Endodermal cell (in vitro differentiated cells): Measurements from ENCODE around the gene SLC26A6. TPM values are rescaled to one million over a fixed set of nuclear protein-coding genes. Genes with fewer than 3 reads are reported as not detected.

Experiments used
- DNase-seq: peaks from one replicate; pipeline ENCODE4 v3.0.0-alpha.2; 2017
- H3K27ac ChIP-seq: 2 replicates; pipeline ENCODE4 v1.5.1; 2013; ENCODE audit warnings: mild to moderate bottlenecking, low read depth, low read length, moderate library complexity
- H3K27me3 ChIP-seq: 2 replicates; pipeline ENCODE4 v1.6.1; 2013; ENCODE audit warnings: mild to moderate bottlenecking, low read length, moderate library complexity; ENCODE audit not compliant: insufficient read depth, control insufficient read depth, poor library complexity, severe bottlenecking
- H3K36me3 ChIP-seq: 2 replicates; pipeline ENCODE4 v1.7.0; 2013; ENCODE audit warnings: mild to moderate bottlenecking, low read length, moderate library complexity; ENCODE audit not compliant: control insufficient read depth, insufficient read depth
- H3K4me1 ChIP-seq: one replicate; pipeline ENCODE4 v1.7.0; 2013; ENCODE audit warnings: low read length; ENCODE audit not compliant: control insufficient read depth, insufficient read depth
- H3K4me3 ChIP-seq: 2 replicates; pipeline ENCODE4 v1.5.1; 2013; ENCODE audit warnings: mild to moderate bottlenecking, low read length, moderate library complexity
- H3K9ac ChIP-seq: 2 replicates; pipeline ENCODE4 v1.6.1; 2013; ENCODE audit warnings: mild to moderate bottlenecking, low read length, moderate library complexity; ENCODE audit not compliant: poor library complexity, severe bottlenecking; ENCODE audit errors: extremely low read depth
- H3K9me3 ChIP-seq: 2 replicates; pipeline ENCODE4 v1.6.1; 2013; ENCODE audit warnings: mild to moderate bottlenecking, low read length, moderate library complexity; ENCODE audit not compliant: control insufficient read depth
- H3K27ac Mint-ChIP-seq: 2 replicates; pipeline ENCODE4 v1.8.0; 2020; ENCODE audit warnings: mixed read lengths
- H3K27me3 Mint-ChIP-seq: 2 replicates; pipeline ENCODE4 v1.8.0; 2021; ENCODE audit warnings: mild to moderate bottlenecking, mixed read lengths; ENCODE audit not compliant: insufficient read depth
- H3K36me3 Mint-ChIP-seq: 2 replicates; pipeline ENCODE4 v1.8.0; 2020; ENCODE audit warnings: low read depth, mixed read lengths
- H3K4me1 Mint-ChIP-seq: 2 replicates; pipeline ENCODE4 v1.8.0; 2020; ENCODE audit warnings: mixed read lengths
- H3K4me3 Mint-ChIP-seq: 2 replicates; pipeline ENCODE4 v1.8.0; 2020; ENCODE audit warnings: mild to moderate bottlenecking, moderate library complexity, mixed read lengths
- H3K9me3 Mint-ChIP-seq: 2 replicates; pipeline ENCODE4 v1.8.0; 2020; ENCODE audit warnings: mild to moderate bottlenecking, mixed read lengths
- CTCF ChIP-seq: fragments of 200-600 bp; sonication (generic); conservative IDR thresholded peaks from 2 replicates; pipeline ENCODE4 v1.5.0; 2021; ENCODE audit warnings: antibody characterized with exemption, mild to moderate bottlenecking
- WGBS, 2 experiments: methylation state at CpG; one replicate each; pipeline versions ENCODE4 v1.1.5 to v1.1.7; 2013; ENCODE audit warnings: missing lambda C conversion rate in 2 of 2, mixed read lengths in 1 of 2; ENCODE audit not compliant: insufficient coverage in 1 of 2, insufficient read length in 1 of 2; 5-methylcytosine and 5-hydroxymethylcytosine counted together
- microRNA-seq: library from miRNA; unstranded; fragments of <30 nt; microRNA quantifications from one replicate; pipeline ENCODE4 v1.2.0, GENCODE V29; 2020; ENCODE audit warnings: borderline microRNAs expressed
- total RNA-seq, 2 donors: library from RNA; stranded (reverse); fragmentation: NEBNext Ultra II Directional in 1 of 2; extraction: Animal tissue kit (Norgen Biotek cat#: 25700) in 1 of 2; gene quantifications; 2 replicates in 1 of 2; 3 replicates in 1 of 2; pipeline ENCODE4 v1.2.1, GENCODE V29; 2021

SLC26A6 gene
- total RNA-seq, 2 donors from 2014 or later = 65.1 to 75.6 TPM

DNA sequence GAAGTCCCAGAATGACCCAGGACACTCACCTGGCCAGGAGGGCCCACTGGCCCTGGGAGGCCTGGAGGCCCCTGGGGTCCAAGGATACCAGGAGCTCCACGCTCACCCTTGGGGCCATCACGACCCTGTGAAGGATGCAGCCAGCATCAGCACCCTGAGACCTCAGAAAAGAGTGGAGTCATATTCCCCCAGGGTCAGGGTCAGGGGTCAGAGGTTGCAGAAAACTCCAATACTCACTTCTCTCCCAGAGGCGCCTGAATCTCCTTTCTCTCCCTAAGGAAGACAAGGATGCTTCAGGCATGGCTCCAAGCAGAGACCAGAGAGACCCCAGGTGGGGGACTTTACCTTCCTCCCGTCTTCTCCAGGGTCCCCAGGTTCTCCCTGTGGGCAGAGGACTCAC, 58.6 kb downstream of the SLC26A6 start:
- Mint-ChIP-seq H3K27ac (no peak overlapping the region), H3K4me3 (no peak overlapping the region), H3K27me3 (no peaks in the 10 kb centered on the region), H3K36me3 (peaks cover 3% of the 10 kb centered on the region), H3K4me1 (no peaks in the 10 kb centered on the region), H3K9me3 (no peaks in the 10 kb centered on the region)
- no peak overlapping the region for H3K4me3 ChIP-seq
- H3K27me3 ChIP-seq = no peaks in the 10 kb centered on the region
- TF ChIP-seq CTCF = no peak
- H3K9me3 ChIP-seq = no peaks in the 10 kb centered on the region
- H3K36me3 ChIP-seq = no peaks in the 10 kb centered on the region
- no peak overlapping the region for H3K9ac ChIP-seq
- no peak for DNase-seq
- no peaks in the 10 kb centered on the region for H3K4me1 ChIP-seq
- WGBS, 2 experiments = 94 to 100% methylated on average over 2 to 4 of the region's 4 CpGs
- H3K27ac ChIP-seq = no peak overlapping the region

Small RNA genes within 50 kb of the gene (microRNA-seq; reads per million reads assigned to microRNA genes)
- not detected for gene MIR4793
- not detected for gene MIR711

Other genes with a start within 250 kb of the SLC26A6 start
- gene PLXNB1, start 205.4 kb downstream of the SLC26A6 start, total RNA-seq = 100 to 1,000 TPM; 175 to 216 TPM
- 10 to 100 TPM; 14.5 to 14.6 TPM for gene CCDC51, start 195.3 kb downstream of the SLC26A6 start, total RNA-seq
- 100 to 1,000 TPM; 290 to 326 TPM for gene TMA7, start 195.2 kb downstream of the SLC26A6 start, total RNA-seq
- 10 to 100 TPM; 11.7 to 16.1 TPM for gene ATRIP, start 188.7 kb downstream of the SLC26A6 start, total RNA-seq
- 100 to 1,000 TPM; 192 to 193 TPM for gene SHISA5, start 131.3 kb downstream of the SLC26A6 start, total RNA-seq
- 10 to 100 TPM; 12.6 to 19.0 TPM for gene PFKFB4, start 78.7 kb downstream of the SLC26A6 start, total RNA-seq
- gene UCN2, start 71.7 kb downstream of the SLC26A6 start, total RNA-seq = not detected
- 10 to 100 TPM; 15.7 to 16.6 TPM for gene COL7A1, start 40.1 kb downstream of the SLC26A6 start, total RNA-seq
- 100 to 1,000 TPM; 231 to 289 TPM for gene UQCRC1, start 25.8 kb downstream of the SLC26A6 start, total RNA-seq
- under 1 TPM in 1 of 2 donors, not detected in 1; 0.57 TPM for gene TMEM89, start 13.7 kb downstream of the SLC26A6 start, total RNA-seq
- 10 to 100 TPM; 20.7 to 30.1 TPM for gene CELSR3, start 27.4 kb upstream of the SLC26A6 start, total RNA-seq
- 10 to 100 TPM; 30.9 to 32.5 TPM for gene NCKIPSD, start 50.5 kb upstream of the SLC26A6 start, total RNA-seq
- gene IP6K2, start 81.8 kb upstream of the SLC26A6 start, total RNA-seq = 100 to 1,000 TPM; 104 to 127 TPM
- 10 to 100 TPM; 38.9 to 41.2 TPM for gene PRKAR2A, start 212.4 kb upstream of the SLC26A6 start, total RNA-seq